ENCODE results near the gene UPK3BL1. TPM values are rescaled to one million over a fixed set of nuclear protein-coding genes. Genes with fewer than 3 reads are reported as not detected.
"Not testable (repeated sequence)": the region's sequence is repeated elsewhere in the genome, so short reads cannot be mapped to it uniquely, and the experiment has no call there.

UPK3BL1 gene, protein sequence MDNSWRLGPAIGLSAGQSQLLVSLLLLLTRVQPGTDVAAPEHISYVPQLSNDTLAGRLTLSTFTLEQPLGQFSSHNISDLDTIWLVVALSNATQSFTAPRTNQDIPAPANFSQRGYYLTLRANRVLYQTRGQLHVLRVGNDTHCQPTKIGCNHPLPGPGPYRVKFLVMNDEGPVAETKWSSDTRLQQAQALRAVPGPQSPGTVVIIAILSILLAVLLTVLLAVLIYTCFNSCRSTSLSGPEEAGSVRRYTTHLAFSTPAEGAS
- 12.1 and 17.3 TPM in 2 replicates for total RNA-seq

DNA sequence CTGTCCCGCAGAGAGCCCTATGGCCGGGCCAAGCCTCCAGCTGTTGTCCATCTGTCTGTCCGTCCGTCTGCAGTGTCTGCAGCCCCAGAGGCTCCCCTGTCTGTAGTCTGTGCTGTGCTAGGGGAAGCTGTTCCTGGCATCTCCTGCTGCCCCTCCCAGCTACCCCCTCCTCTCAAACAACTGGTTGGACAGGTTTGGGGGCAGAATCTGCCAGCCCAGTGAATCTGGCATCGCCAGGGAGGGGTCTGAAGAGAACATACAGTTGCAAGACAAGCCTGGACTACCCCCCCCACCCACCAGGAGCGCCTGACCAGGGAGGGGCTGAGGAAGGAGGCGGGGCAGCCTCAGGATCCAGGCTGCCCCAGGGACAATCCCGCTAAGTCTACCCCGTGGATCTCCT lies at the start of gene UPK3BL1:
Gene UPK3BL1 (minus strand): TSS at position 101 of the 400 bp plus-strand sequence. CDS start 50 bp downstream, at position 51.
- not testable (repeated sequence) for DNase-seq (ENCODE audit: low read depth); H3K4me3 ChIP-seq (ENCODE audit: low read depth, low read length)

DNA sequence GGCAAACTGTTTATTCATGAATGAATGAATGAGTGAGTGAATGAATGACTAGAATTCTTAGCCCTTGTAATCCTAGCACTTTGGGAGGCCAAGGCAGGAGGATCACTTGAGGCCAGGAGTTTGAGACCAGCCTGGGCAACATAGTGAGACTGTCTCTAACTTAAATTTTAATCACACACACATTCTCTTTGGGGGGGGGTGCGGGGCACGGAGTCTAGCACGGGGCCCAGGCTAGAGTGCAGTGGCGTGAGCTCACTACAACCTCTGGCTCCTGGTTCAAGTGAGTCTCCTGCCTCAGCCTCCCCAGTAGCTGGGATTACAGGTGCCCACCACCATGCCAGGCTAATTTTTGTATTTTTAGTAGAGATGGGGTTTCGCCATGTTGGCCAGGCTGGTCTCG lies 48.0 kb upstream of the UPK3BL1 start:
- not testable (repeated sequence) for H3K4me3 ChIP-seq (ENCODE audit: low read depth, low read length); DNase-seq (ENCODE audit: low read depth)

DNA sequence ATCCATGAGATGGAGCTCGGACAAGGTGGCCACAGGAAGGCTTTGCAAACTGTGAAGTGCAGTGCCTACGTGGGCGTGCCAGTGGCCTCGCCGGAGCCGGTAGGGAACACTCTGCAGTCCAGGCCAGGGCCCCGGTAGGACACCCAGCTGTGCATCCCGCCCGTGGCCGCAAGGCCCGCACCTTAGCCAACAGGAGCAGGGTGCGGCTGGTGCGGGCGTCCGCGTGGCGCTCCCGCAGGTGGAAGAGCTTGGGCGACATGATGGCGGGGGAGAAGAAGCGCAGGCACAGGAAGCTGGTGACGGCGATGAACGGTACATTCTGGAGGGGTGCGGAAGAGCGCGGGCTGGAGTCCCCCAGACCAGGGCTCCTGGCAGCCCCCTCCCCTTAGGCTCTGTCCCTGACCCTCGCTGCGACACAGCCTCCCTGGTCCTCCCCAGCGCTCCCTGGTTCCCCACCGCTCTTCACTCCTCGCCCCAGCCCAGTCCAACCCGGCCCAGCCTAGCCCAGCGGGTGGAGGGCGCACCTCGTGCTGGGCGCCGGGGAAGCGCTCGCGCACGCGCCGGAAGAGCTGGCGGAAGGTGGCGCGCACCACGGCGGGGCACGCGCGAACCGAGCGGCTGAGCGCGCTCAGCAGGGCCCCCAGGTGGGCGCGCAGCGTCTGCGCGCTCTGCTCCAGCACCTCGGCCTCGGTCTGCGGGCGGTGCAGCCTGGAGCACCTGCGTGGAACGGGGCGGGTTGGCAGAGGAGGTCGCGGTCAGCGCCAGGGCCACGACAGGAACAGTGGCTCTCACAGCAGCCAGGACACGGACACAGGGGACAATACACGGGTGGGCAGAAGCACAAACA lies 47.1 kb upstream of the UPK3BL1 start:
- not testable (repeated sequence) for H3K4me3 ChIP-seq (ENCODE audit: low read depth, low read length); DNase-seq (ENCODE audit: low read depth)

DNA sequence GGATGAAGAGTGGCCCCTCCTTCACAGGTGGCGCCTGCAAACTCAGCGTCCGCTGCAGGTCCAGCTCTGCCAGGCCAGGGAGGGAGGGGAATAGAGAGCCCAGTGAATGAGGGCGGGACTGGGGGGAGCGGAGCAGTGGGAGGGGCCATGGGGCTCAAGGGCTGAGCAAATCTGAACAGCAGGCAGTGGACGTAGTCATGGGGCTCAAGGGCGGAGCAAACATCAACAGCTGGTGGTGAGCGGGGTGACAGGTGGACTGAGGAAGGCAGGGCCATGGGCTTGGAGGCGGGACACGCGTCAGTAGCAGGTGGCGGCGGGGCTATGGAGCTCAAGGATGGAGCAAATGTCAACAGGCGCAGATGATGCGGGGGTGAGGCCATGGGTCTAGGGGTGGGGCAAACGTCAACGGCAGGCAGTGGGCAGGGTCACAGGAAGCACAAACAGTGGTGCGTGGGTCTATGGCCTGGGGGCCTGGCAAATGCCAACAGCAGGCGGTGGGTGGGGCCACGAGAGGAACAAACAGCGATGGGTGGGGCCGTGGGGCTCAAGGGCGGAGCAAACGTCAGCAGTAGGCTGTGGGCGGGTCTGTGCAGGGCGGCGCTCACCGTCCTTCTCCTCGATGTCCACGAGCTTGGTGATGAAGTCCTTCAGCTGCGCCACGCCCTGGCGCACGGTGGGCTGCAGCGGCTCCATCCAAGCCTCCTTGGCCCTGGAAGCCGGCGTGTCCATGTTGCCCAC lies 45.9 kb upstream of the UPK3BL1 start:
- not testable (repeated sequence) for DNase-seq (ENCODE audit: low read depth); H3K4me3 ChIP-seq (ENCODE audit: low read depth, low read length)

DNA sequence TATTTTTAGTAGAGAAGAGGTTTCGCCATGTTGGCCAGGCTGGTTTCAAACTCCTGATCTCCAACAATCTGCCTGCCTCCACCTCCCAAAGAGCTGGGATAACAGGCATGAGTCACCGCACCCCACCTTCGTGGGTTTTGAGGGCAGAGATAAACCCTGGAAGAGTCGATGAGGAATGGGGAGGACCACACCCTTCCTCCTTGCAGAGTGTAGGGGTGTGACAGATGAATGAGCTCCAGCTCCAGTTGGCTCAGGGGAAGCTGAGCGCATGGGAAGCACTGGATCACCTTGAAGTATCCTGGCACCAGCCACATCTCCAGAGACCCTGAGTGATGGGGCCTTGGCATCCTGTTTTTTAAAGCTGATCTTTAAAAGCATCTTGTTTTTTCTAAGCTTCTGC lies 40.0 kb upstream of the UPK3BL1 start:
- H3K4me3 ChIP-seq (ENCODE audit: low read depth, low read length); DNase-seq (ENCODE audit: low read depth): not testable (repeated sequence)

DNA sequence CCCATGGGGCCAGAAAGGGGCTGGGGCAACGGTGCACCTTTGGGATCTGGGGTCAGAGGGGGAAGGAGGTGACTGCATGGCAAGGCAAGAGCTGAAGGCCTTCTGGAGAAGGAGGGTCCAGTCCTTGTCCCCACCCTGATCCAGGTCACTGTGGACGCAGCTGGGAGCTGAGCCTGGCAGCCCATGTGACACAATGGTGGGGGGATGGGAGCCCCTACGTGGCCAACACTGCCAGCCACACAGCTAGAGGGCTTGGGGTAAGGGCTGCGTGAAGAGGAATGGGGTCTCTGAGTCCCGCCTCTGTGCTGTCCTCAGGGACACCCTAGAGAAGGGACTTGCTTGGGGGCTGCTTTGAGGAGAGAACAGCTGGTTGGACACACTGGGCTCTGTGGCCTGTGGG lies 38.2 kb upstream of the UPK3BL1 start:
- not testable (repeated sequence) for H3K4me3 ChIP-seq (ENCODE audit: low read depth, low read length); DNase-seq (ENCODE audit: low read depth)

DNA sequence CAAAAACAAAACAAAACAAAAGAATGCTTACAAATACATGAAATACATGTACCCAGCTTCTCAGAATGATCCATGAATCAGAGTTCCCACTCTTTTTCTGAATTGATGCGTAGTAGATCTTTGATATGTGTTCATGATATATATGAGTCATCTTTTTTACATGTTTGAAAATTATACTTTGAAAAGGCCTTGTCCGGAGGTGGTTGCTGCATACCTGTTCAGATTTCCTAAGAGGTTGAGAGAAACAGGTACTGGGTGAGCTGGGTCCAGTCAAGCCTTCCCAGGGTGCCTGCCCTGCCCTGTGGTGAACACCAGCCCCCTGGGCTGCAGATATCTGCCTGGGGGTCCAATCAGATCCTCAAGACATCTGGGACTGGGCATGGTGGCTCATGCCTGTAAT lies 33.0 kb upstream of the UPK3BL1 start:
- H3K4me3 ChIP-seq (ENCODE audit: low read depth, low read length); DNase-seq (ENCODE audit: low read depth): not testable (repeated sequence)

DNA sequence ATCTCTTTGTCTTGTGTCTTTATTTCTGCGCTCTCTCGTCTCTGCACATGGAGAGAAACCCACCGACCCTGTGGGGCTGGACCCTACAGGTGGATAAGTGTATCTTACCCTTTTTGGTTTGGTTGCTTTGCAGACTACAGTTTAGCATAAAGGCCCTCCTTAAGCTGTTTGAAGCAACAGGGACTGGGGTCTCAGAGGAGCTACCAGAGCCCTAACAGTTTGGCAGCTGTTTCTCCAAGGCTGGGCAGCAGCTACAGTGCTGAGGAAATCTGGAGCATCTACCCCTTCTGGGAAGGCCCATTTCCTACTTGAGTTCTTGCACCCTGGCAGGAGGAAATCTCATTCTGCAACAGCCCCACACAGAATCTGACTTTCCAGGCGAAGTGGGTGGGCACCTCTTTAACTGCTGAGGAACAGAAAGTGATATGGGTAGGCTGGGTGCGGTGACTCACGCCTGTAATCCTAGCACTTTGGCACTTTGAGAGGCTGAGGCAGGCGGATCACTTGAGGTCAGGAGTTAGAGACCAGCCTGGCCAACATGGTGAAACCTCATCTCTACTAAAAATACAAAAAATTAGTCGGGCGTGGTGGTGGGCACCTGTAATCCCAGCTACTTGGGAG lies 31.0 kb upstream of the UPK3BL1 start:
- DNase-seq (ENCODE audit: low read depth); H3K4me3 ChIP-seq (ENCODE audit: low read depth, low read length): not testable (repeated sequence)

DNA sequence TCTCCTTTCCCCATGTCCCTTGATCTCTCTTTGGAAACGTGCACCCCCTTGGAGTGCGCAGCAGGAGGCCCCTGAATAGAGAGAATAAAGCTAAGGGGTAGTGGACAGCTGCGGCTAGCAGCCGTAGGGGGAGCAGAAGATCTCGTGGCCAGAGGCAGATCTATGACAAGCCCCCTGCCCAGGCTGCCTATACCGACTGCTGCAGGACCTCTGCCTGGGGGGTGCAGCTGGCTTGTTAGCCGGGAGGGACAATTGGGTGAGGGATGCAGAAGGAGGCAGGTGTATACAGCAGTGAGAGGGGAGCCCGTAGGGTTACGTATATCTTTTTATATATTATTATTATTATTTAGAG lies 29.3 kb upstream of the UPK3BL1 start:
- not testable (repeated sequence) for DNase-seq (ENCODE audit: low read depth); H3K4me3 ChIP-seq (ENCODE audit: low read depth, low read length)

DNA sequence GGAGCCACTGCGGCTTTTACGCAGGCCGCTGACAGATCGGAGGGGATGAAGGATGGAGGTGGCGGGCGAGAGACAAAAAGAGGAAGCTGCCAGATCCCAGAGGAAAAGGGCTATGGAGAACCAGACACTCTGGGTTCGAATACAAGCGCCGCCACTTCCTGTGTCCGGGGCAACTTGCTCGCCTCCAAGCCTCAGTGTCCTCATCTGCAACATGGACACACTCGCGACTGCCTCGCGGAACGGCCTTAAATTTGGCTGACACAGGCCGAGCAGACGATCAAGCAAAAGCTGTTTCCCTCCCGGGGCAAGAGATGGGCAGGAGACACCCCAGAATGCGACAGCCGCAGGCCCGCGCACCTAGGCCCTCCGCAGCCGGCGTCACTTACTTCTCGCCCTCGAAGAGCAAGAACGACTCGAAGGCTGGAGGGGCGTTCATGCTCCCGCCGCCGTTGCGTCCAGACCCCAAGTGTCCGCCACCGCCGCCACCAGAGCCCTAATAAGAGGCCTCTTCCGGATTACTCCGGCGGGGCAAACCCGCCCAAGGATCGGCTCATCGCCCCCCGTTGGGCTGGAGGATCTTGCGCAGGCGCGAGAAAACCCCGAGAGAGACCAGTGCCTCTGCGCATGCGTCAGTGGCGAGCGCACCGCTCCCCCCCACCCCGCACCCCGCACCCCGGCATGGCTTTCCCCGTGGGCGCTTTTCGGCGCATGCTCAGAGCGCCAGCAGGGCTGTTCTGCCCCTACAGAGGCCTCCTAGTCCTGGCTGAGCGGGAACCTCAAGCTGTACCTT lies 28.8 kb upstream of the UPK3BL1 start, which contains the start of gene POLR2J2:
Gene POLR2J2 (minus strand): TSS at position 498 of the 790 bp plus-strand sequence. CDS start 62 bp downstream, at position 436.
- not testable (repeated sequence) for DNase-seq (ENCODE audit: low read depth); H3K4me3 ChIP-seq (ENCODE audit: low read depth, low read length)

DNA sequence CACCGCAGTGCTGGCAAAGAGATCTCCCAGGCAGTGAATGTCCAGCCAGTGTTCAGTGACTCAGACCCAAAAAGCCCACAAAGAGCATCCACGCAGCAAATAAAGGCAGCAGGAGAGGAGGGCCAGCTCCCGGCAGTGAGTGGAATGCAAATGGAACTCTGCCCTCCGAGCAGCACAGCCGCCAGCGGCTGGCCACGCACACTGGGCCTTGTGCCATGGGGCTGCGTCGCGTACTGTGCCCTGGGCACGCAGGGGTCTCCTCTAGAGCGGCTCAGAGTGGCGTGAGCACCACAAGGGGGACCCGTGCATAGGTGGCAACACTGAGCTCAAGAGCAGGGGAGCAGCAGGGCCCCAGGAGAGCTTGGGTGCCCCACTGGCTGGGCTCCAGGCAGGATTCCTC lies 24.9 kb upstream of the UPK3BL1 start:
- DNase-seq (ENCODE audit: low read depth): not testable (repeated sequence)

DNA sequence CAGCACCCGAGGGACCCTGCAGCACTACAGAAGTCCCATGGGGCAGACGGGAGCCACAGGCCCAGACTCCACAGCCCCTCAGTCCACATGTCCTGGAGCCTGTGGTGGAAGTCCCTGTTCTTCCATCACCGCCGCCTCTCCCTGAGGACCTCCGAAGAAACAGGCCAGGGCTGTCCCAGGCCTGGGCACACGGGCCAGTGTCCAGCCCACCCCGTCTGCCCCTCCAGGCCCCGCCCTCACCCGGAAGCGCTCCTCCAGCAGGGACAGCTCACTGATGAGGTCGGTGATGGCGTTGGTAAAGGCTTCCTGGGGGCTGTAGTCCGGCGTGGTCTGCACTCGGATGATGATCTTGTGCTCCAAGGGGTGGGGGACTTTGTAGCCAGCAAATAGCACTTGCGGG lies 24.3 kb upstream of the UPK3BL1 start:
- not testable (repeated sequence) for H3K4me3 ChIP-seq (ENCODE audit: low read depth, low read length); DNase-seq (ENCODE audit: low read depth)

More for the DNA sequence above, 24.9 kb upstream of the UPK3BL1 start:
- not testable (repeated sequence) for H3K4me3 ChIP-seq (ENCODE audit: low read depth, low read length)

DNA sequence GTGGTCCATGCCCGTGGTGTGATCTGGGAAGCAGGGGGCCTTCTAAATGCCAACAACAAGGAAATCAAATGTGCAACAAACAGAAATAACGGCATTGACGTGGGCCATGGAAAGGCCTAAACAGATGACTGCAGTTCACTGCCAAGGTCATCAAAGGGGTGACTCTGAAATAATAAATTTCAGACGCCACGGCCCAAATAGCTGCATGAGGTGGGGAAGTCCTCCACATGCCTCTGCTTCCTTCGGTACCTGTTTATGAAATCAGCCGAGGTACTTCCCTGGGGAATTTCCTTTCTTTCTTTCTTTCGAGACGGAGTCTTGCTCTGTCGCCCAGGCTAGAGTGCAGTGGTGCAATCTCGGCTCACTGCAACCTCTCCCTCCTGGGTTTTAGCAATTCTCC lies 22.2 kb upstream of the UPK3BL1 start:
- DNase-seq (ENCODE audit: low read depth); H3K4me3 ChIP-seq (ENCODE audit: low read depth, low read length): not testable (repeated sequence)

DNA sequence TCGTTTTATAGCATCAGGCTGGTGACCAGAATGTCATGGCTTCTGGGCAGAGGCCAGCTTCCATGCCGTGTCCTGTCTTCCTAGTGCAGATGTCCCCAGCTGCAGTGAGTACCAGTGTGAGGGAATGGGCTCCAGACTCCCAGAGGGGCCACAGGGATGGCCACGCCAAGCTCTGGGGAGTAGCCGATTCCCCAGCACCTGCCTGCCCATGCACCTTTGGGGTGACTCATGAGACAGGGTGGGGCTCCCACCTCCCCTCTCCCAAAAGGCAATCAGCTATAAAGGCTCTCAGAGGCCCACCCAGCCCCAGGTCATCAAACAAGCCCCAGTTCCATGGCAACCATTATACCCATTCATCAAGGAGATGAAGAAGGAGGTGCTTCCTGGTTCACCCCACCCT lies 7.3 kb upstream of the UPK3BL1 start, which contains the start of gene SPDYE2B:
Gene SPDYE2B (plus strand): TSS at position 396 of the 400 bp plus-strand sequence. CDS start 2,030 bp downstream, outside the sequence.
- H3K4me3 ChIP-seq (ENCODE audit: low read depth, low read length); DNase-seq (ENCODE audit: low read depth): not testable (repeated sequence)

DNA sequence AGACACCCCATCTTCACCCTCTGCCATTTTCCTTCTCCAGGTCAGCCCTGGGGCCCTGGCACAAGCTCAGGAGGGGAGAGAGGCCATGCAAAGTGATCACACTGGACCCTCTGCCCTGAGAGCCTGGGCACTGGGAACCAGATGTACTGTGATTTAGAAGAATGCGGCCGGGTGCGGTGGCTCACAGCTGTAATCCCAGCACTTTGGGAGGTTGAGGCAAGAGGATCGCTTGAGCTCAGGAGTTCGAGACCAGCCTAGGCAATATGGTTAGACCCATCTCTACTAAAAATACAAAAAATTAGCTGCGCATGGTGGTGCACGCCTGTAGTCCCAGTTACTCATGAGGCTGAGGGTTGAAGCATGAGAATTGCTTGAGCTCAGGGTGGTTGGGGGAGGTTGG lies 5.2 kb upstream of the UPK3BL1 start:
- not testable (repeated sequence) for H3K4me3 ChIP-seq (ENCODE audit: low read depth, low read length); DNase-seq (ENCODE audit: low read depth)

DNA sequence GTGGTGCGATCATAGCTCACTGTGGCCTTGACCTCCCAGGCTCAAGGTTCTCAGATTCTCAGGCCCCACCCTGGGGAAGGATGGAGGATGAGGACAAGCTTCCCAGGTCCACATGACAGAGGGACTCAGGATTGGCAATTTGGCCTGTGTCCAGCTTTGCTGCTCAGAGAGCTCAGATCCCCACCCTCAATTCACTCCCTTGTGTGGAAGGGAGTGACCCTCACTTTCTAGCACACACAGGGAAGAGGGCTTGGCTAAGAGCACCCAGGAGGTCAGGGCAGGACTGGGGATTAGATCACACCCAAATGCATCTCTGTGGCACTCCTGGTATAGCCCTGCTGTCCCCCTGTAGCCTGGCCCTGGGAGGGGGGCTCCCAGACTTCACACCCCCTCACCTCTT lies 813 bp upstream of the UPK3BL1 start:
- H3K4me3 ChIP-seq (ENCODE audit: low read depth, low read length); DNase-seq (ENCODE audit: low read depth): not testable (repeated sequence)

DNA sequence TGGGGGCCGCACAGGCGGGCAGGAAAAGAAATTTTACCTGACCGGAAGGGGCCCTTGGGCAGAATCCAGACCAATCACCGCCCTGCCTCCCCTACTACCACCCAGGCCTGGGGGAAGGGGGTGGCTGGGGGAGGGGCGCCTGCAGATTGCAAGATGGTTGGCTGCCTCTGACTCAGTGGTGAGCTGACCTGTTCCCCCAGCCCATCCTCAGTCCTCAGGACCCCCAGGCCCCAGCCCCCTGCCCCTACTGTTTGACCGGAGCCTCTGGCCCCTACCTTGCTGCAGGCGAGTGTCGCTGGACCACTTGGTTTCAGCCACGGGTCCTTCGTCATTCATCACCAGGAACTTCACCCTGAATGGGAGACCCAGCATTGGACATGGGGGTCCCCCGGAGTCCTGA lies 3.7 kb downstream of the UPK3BL1 start:
- DNase-seq (ENCODE audit: low read depth); H3K4me3 ChIP-seq (ENCODE audit: low read depth, low read length): not testable (repeated sequence)

DNA sequence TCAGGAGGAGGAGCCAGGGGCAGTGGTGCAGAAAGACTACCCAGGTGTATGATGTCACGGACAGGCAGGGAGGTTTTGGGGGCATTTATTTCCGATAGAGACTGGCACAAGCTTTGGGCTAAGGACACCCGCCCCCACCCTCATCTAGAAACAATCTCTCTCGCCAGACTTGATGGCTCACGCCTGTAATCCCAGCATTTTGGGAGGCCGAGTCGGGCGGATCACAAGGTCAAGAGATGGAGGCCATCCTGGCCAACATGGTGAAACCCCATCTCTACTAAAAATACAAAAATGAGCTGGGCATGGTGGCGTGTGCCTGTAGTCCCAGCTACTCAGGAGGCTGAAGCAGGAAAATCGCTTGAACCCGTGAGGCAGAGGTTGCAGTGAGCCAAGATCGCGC lies 5.6 kb downstream of the UPK3BL1 start:
- not testable (repeated sequence) for DNase-seq (ENCODE audit: low read depth); H3K4me3 ChIP-seq (ENCODE audit: low read depth, low read length)

All from epithelial cell of proximal tubule (primary cell).